Stimulated activated CD8-positive, alpha-beta memory T cell treated with anti-CD3 and anti-CD28 coated beads, Interleukin-12 subunit alpha, Interleukin-12 subunit beta, amount 100 ng/mL, for 4 hours (primary cell): ENCODE results near the gene LUZP2.
"Not testable (repeated sequence)": the region's sequence is repeated elsewhere in the genome, so short reads cannot be mapped to it uniquely, and the experiment has no call there.

Experiments used
- DNase-seq: peaks from one replicate; pipeline ENCODE4 v3.0.0-alpha.2; 2020; ENCODE audit warnings: low read depth

LUZP2 gene

GRCh38 chr11:24900960-24901549 is 404.2 kb downstream of the LUZP2 start:
- no peak for DNase-seq

DNA sequence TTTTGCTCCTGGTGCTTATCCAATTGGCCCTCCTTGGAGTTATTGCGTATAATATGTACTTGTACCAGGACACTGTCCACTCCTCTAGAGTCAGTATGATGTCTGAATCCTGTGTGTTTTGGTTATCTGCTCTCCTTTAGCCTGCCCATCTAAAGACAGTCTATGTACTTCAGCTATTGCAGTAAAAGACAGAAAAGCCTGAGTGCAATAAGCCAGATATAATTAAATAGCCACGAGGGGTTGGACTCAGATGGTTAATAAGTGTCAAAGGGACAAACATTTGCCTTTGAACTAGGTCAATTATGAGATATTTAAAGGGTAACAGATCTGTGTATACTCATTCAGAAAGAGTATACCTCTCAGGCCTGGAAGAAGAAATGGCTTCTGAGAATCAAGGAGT is 406.7 kb downstream of the LUZP2 start:
- no peak for DNase-seq

DNA sequence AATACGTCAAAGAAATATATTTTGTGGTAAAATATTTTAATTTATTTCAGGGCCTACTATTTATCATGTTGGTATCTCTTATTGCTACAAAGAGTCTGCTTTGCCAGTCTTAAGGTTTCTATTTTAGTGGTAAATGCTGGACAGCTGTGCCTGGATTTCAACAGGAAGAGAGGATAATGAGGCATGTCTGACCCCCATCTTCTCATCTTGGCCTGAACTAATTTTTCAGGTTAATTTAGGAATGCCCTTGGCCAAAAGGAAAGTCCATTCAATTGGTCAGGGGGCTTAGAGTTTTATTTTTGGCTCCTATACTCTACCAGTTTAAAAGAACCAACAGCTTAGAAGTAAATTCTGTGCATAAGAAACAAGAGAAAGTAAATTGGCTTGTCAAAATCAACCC is 428.2 kb downstream of the LUZP2 start:
- no peak for DNase-seq

DNA sequence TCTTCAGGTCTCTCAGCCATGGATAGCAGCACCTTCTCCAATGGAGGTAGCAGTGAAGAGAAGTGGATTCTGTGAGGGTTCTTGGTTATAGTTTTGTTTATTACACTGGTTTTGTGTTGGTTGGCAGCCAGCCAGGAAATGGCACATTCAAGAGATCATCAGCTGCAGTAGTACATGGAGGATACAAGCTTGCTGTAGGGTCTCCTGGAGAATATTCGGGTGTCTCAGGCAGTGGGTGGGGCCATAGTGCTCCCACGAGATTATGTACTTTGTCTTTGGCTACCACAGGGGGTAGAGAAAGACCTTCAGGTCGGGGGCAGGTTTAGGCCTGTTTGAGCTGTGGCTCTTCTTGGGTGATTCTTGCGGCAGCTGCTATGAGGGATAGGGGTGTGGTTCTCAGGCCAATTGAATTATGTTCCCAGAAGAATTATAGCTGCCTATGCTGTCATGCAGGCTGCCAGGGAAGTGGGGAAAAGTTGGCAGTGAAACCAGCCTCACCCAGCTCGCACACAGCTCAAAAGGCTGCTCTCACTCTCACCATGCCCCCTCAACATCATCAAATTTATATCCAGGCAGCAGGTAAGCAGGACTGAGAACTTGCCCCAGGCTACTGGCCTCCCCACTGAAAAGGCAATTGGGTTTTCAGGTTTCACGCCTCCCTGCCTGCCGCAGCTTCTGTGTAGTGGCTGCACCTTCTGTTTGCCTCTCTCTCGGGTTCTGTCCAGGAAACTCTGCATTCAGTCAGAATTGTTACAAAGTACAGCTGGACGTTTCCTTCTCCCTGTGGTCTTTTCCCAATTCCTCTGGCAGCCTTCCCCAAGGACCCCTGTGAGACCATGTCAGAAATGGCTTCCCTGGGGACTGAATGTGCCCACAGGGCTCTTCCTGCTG is 435.5 kb downstream of the LUZP2 start:
- DNase-seq = no peak

- no peak for DNase-seq
Observed at GRCh38 chr11:24934733-24935439, 438.0 kb downstream of the LUZP2 start.

- DNase-seq = no peak
Observed at GRCh38 chr11:24944891-24945290, 448.0 kb downstream of the LUZP2 start.

DNA sequence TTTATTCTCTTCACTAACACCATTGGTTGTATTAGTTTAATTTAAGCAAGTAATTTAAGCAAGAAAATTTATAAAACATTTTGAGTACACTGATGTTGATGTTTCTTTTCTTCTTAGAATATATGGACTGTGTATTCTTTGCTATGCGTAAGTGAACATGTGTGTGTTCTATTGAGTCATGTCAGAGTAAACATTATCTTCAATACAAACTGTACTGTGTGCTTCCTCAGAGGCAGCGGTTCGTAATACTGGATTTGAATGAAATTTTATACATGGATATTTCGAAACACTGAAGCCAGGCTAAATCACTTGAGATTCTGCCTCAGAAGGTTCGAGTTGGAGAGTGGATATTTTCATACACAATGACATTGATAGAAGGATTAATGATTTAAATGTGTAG is 452.6 kb downstream of the LUZP2 start:
- DNase-seq = no peak

DNA sequence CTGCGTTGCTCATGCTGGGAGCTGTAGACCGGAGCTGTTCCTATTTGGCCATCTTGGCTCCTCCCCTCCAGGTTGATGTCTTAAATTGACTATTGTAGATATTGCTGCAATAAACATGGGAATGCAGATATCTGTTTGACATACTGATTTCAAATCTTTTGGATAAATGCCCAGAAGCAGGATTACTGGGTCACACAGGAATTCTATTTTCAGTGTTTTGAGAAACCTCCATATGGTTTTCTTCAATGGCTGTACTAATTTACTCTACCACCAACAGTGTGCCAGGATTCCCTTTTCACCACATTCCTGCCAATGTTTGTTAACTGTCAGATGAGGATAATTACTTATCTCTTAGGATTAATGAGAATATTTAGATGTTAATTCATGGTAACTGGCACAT is 467.0 kb downstream of the LUZP2 start:
- no peak for DNase-seq

DNA sequence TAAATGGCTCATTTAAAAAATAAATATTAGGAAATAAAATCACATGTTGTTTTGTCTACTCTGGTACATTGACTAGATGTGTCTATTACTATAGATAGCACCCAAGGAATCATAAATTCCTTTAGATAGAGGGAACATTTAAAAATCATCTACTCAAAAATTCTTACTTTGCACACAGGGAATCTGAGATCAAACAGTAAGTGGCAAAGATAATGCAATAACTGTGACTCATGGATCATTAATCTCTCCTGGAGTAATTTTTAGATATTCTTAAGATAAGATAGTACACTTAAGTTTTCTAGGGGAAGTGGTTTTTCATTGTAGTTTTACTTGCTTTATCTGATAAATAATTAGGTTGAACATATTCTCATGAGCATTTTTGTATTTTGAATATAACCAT is 468.9 kb downstream of the LUZP2 start:
- no peak for DNase-seq

DNA sequence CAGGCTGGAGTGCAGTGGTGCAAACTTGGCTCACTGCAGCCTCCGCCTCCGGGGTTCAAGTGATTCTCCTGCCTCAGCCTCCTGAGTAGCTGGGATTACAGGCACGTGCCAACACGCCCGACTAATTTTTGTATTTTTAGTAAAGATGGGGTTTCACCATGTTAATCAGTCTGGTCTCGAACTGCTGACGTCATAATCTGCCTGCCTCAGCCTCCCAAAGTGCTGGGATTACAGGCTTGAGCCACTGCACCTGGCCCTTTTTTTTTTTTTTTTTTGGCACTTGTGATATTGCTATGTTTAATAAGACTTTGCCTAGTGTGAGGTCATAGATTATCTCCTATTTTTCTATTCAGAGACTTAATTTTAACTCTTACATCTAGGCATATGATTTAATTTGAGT is 497.1 kb downstream of the LUZP2 start:
- DNase-seq = not testable (repeated sequence)

DNA sequence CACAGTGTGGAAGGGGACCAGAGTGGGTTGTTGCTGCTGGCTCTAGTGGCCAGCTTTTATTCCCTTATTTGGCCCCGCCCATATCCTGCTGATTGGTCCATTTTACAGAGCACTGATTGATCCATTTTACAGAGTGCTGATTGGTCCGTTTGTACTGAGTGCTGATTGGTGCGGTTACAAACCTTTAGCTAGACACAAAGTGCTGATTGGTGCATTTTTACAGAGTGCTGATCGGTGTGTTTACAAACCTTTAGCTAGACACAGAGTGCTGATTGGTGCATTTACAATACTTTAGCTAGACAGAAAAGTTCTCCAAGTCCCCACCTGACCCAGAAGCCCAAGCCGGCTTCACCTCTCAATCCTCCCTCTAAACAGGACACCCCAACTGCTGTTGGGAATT is 503.1 kb downstream of the LUZP2 start:
- DNase-seq = not testable (repeated sequence)

GRCh38 chr11:25037431-25037830 is 540.6 kb downstream of the LUZP2 start:
- no peak for DNase-seq

- DNase-seq = no peak
Observed at GRCh38 chr11:25038131-25038530, 541.3 kb downstream of the LUZP2 start.

DNA sequence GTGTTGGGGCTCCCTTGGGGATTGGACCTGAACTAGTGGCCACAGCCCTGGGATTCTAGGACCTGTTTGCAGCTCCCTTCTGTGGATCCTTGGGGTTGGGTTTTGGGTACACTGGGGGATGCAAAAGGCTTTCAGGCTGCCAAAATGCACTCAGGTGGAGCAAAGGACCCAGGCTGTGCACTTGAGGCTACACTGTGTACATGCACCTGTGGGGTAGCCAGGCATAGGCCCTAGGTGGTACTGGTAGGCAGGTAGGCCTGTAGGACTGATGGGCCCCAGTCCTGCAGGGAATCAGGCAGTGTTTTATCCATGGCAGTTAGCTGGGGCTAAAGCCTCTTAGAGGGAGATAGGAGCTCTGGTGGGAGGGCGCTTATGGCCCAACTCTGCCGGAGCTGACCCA is 542.3 kb downstream of the LUZP2 start:
- DNase-seq = no peak

GRCh38 chr11:25048632-25049031 is 551.8 kb downstream of the LUZP2 start:
- no peak for DNase-seq

DNA sequence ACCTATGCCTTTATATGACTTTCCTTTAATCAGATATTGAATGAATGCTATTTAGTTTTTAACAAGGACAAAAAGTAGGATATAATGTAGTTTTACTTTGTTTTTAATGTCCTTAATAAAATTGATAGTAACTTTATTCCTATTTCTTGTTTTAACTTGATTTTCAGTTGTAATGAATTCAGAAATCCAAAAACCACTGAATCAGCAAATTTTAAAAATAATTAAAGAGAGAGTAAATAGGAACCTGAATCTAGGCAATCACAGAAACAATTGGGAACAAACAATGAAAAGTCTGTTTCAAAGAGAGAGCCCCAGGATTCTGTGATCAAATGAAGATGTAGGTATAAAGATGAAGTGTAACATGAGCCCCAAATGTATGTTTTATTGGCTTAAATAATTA is 556.0 kb downstream of the LUZP2 start:
- no peak for DNase-seq

DNA sequence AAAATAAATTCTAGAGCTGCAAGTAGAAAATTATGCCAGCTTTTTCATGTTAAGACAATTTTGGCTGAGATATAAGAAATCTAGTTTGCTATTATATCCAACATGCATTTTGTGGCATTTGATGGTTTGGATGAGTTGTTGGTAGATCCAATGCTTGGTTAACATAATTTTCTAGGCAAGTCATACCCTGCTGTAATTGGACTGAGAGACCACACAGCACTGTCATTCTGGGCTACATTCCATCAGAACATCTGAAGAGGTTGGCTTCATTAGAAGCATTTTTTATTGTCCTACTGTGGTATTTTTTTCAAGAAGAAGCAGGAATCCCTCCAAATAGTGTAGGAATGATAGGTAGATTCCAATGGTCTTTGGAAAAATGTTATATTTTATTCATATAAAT is 561.0 kb downstream of the LUZP2 start:
- no peak for DNase-seq

GRCh38 chr11:25065746-25066145 is 568.9 kb downstream of the LUZP2 start:
- DNase-seq = no peak

GRCh38 chr11:25066706-25067105 is 569.9 kb downstream of the LUZP2 start:
- DNase-seq = no peak

- DNase-seq = no peak
Observed at GRCh38 chr11:25068451-25068850, 571.6 kb downstream of the LUZP2 start.

DNA sequence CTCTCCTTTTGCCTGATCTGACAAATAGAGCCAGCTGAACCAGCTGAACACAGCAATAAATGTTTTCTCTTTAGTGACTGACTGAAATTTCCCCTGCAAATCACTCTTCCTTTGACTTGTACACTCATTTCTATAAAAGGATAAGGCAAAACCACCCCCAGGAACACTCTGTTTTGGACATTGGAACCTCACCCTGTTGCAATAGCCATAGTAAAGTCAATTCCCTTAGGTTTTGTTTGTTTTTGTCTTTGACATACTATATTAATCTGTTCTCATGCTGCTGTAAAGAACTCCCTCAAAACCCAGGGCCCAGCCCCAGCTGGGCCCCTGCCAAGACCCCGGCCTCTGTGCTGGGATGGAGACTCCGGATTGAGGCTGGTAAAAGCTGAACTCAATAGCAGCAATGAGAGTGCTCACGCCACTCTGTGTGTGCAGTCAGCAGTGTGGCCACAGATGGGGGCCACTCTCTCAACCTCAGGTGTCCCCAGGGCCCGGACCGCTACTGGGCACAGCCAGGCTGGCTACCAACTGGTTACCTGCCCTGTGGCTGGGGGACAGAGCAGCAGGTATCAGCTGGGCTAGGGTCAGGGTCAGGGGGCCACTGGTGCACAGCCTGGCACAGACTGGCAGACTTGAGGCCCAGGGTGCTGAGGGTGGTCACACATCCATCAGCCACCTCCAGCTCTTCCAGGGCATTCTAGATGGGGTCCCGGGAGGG is 597.4 kb downstream of the LUZP2 start:
- no peak for DNase-seq

DNA sequence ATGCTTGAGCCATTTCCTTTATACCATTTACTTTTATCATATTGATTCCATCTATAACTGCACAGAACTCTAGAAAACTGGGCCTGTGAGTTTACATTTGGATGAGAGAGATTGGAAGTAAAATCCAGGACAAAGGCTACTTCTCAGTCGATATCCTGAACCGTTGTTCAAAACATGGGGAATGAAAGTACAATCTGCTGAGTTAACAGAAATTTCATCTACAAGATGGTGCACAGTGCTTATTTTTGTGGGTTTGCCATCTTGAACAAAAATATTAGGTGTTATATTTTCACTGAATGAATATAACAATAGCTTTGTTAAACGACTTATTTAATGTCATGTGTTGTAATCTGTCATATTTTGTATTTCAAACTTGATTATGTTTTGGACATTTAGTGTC is 622.6 kb downstream of the LUZP2 start:
- no peak for DNase-seq
